CD4-positive, alpha-beta T cell (primary cell): ENCODE measurements around the gene SLC2A8. TPM values are rescaled to one million over a fixed set of nuclear protein-coding genes. Genes with fewer than 3 reads are reported as not detected.
A peak's percentile ranks its signal among the peaks of the same experiment; 100 is the strongest.

Experiments used
- ATAC-seq: fragments of 200-7000 bp; cut with Tn5 transposase; one replicate; pipeline ENCODE4 v1.10.0; 2022; ENCODE audit warnings: mild to moderate bottlenecking; ENCODE audit not compliant: poor library complexity
- CTCF ChIA-PET: fragments of 350-600 bp; sonication (Branson Sonifier 250); formaldehyde crosslinking; loops from one replicate; lab custom pipeline; 2021; ENCODE audit warnings: antibody characterized with exemption, inconsistent platforms; lab: Charles Lee
- POLR2A ChIA-PET: fragments of 350-600 bp; sonication (Branson Sonifier 250); formaldehyde crosslinking; loops from one replicate; lab custom pipeline; 2021; ENCODE audit warnings: antibody characterized with exemption, inconsistent platforms; lab: Charles Lee
- DNase-seq, 14 experiments: peaks; one replicate each; pipeline ENCODE4 v3.0.0-alpha.2; 2013 to 2020; ENCODE audit warnings: mixed read lengths in 2 of 14
- H3K27ac ChIP-seq, 2 donors: one replicate each; pipeline versions ENCODE4 v1.5.1 to v1.7.0; 2013; ENCODE audit warnings: low read length in 2 of 2, low read depth in 1 of 2, mild to moderate bottlenecking in 1 of 2
- H3K27me3 ChIP-seq, 2 experiments: 1 replicate in 1 of 2; 2 replicates in 1 of 2; pipeline versions ENCODE4 v1.6.1 to v1.7.0; 2013; ENCODE audit warnings: low read length in 2 of 2, control low read depth in 1 of 2, mild to moderate bottlenecking in 1 of 2, moderate library complexity in 1 of 2; ENCODE audit not compliant: insufficient read depth in 2 of 2, control insufficient read depth in 1 of 2
- H3K36me3 ChIP-seq: one replicate; pipeline ENCODE4 v1.6.1; 2013; ENCODE audit warnings: low read length, control low read depth; ENCODE audit not compliant: insufficient read depth
- H3K4me1 ChIP-seq: one replicate; pipeline ENCODE4 v1.6.1; 2013; ENCODE audit warnings: low read length, control low read depth; ENCODE audit not compliant: insufficient read depth
- H3K4me3 ChIP-seq: one replicate; pipeline ENCODE4 v1.5.1; 2013; ENCODE audit warnings: mild to moderate bottlenecking, low read length, moderate library complexity
- H3K9me3 ChIP-seq, 2 experiments: 1 replicate in 1 of 2; 2 replicates in 1 of 2; pipeline versions ENCODE4 v1.6.1 to v1.7.0; 2013; ENCODE audit warnings: low read length in 2 of 2, mild to moderate bottlenecking in 2 of 2, control low read depth in 1 of 2, moderate library complexity in 1 of 2; ENCODE audit not compliant: control insufficient read depth in 1 of 2, insufficient read depth in 1 of 2
- H3K27ac Mint-ChIP-seq: one replicate; pipeline ENCODE4 v1.8.0; 2020; ENCODE audit warnings: mixed read lengths
- H3K27me3 Mint-ChIP-seq: one replicate; pipeline ENCODE4 v1.8.0; 2021; ENCODE audit warnings: mixed read lengths
- H3K36me3 Mint-ChIP-seq: one replicate; pipeline ENCODE4 v1.8.0; 2021; ENCODE audit warnings: low read depth, mixed read lengths
- H3K4me1 Mint-ChIP-seq: one replicate; pipeline ENCODE4 v1.8.0; 2021; ENCODE audit warnings: low read depth, mixed read lengths
- H3K4me3 Mint-ChIP-seq: one replicate; pipeline ENCODE4 v1.8.0; 2020; ENCODE audit warnings: mild to moderate bottlenecking, mixed read lengths
- H3K9me3 Mint-ChIP-seq: one replicate; pipeline ENCODE4 v1.8.0; 2020; ENCODE audit warnings: mixed read lengths
- CTCF ChIP-seq: fragments of 200-600 bp; IDR thresholded peaks from one replicate; pipeline ENCODE4 v1.8.0; 2022; ENCODE audit warnings: antibody characterized with exemption, mild to moderate bottlenecking
- intact Hi-C, 2 experiments: fragments of 100-400 bp; cut with DNase I in 1 of 2; cut with micrococcal nuclease in 1 of 2; formaldehyde crosslinking; loops; one replicate each; pipeline versions ENCODE4 v1.15.1 to v1.9.0; 2023 to 2025; cut with DNase I, micrococcal nuclease
- total RNA-seq, 174 experiments: library from RNA in 2 of 174; stranded (reverse) in 2 of 174; gene quantifications; one replicate each; pipeline ENCODE4 v1.2.3 and lab custom pipeline; 2021 to 2026

The SLC2A8 gene
- total RNA-seq, 2 experiments from 2014 or later, result 1.6 to 1.8 TPM

- H3K36me3 ChIP-seq, result no peaks in the 10 kb centered on the region
- H3K9me3 ChIP-seq, result peaks cover 0 to 8% of the 10 kb centered on the region in 2 experiments
- peaks cover 86% of the 10 kb centered on the region for H3K27me3 Mint-ChIP-seq
- peak; percentile 96 for ATAC-seq
- peak; percentile 75 to 96 (median 82) for DNase-seq
- peaks cover 23% of the 10 kb centered on the region for H3K4me1 ChIP-seq
- H3K27ac Mint-ChIP-seq, result peak overlapping the region; percentile 37
- intact Hi-C loops, result loop anchor here (1.0 to 5.0 kb wide), 5 partner anchors 37 to 402 kb away; partner anchors contain the start of genes LRSAM1 (in 2 of the 2), RPL12 (in 2 of the 2) and ZNF79 (in 1 of the 2)
- no peaks in the 10 kb centered on the region for H3K36me3 Mint-ChIP-seq
- H3K4me1 Mint-ChIP-seq, result peaks cover 26% of the 10 kb centered on the region
- H3K27me3 ChIP-seq, result peaks cover 69 to 75% of the 10 kb centered on the region in 2 experiments
- no peaks in the 10 kb centered on the region for H3K9me3 Mint-ChIP-seq
- ChIA-PET POLR2A (interaction anchor here (0.6 to 2.5 kb wide), 13 partner anchors 9 to 1619 kb away, joined by 3 to 25 read pairs (median 4); partner anchors contain the start of genes LRSAM1, RPL12 and SLC2A8), CTCF (interaction anchor here (0.8 to 1.8 kb wide), 4 partner anchors 9 to 174 kb away, joined by 3 to 13 read pairs (median 4); partner anchors contain the start of genes LRSAM1, RPL12 and SLC2A8)
- H3K27ac ChIP-seq, result no peak overlapping the region
- H3K4me3 ChIP-seq, result no peak overlapping the region
- TF ChIP-seq CTCF, result no peak
- H3K4me3 Mint-ChIP-seq, result peak overlapping the region; percentile 42
These were observed 8.7 kb upstream of the SLC2A8 start for GRCh38 chr9:127388037-127388855.

- no peak for ATAC-seq
- POLR2A ChIA-PET, result interaction anchor here (0.7 to 2.5 kb wide), 7 partner anchors 8 to 1618 kb away, joined by 3 to 25 read pairs (median 5); partner anchors contain the start of genes LRSAM1, RPL12 and SLC2A8
- H3K4me3 ChIP-seq, result no peak overlapping the region
- peak in 2 of 14 experiments; percentile 23 to 27 for DNase-seq
- Mint-ChIP-seq H3K36me3 (no peaks in the 10 kb centered on the region), H3K4me1 (peaks cover 26% of the 10 kb centered on the region), H3K27me3 (peaks cover 86% of the 10 kb centered on the region), H3K27ac (peak overlapping the region; percentile 37), H3K9me3 (no peaks in the 10 kb centered on the region), H3K4me3 (peak overlapping the region; percentile 42)
- CTCF ChIA-PET, result interaction anchor here (0.8 to 1.8 kb wide), 4 partner anchors 8 to 174 kb away, joined by 3 to 13 read pairs (median 4); partner anchors contain the start of genes LRSAM1, RPL12 and SLC2A8
- H3K4me1 ChIP-seq, result peaks cover 23% of the 10 kb centered on the region
- no peaks in the 10 kb centered on the region for H3K36me3 ChIP-seq
- TF ChIP-seq CTCF, result no peak
- H3K9me3 ChIP-seq, result peaks cover 0 to 8% of the 10 kb centered on the region in 2 experiments
- H3K27me3 ChIP-seq, result peaks cover 66 to 75% of the 10 kb centered on the region in 2 experiments
- intact Hi-C loops, result loop anchor here (1.0 to 5.0 kb wide), 5 partner anchors 36 to 403 kb away; partner anchors contain the start of genes LRSAM1 (in 2 of the 2), RPL12 (in 2 of the 2) and ZNF79 (in 1 of the 2)
- H3K27ac ChIP-seq, result no peak overlapping the region
These were observed 8.1 kb upstream of the SLC2A8 start for GRCh38 chr9:127388856-127389238.

- no peak overlapping the region for H3K4me3 Mint-ChIP-seq
- peaks cover 26% of the 10 kb centered on the region for H3K4me1 Mint-ChIP-seq
- H3K4me1 ChIP-seq, result peaks cover 23% of the 10 kb centered on the region
- H3K36me3 ChIP-seq, result no peaks in the 10 kb centered on the region
- peaks cover 0 to 8% of the 10 kb centered on the region in 2 experiments for H3K9me3 ChIP-seq
- TF ChIP-seq CTCF, result no peak
- no peaks in the 10 kb centered on the region for H3K9me3 Mint-ChIP-seq
- H3K27me3 Mint-ChIP-seq, result peaks cover 86% of the 10 kb centered on the region
- ChIA-PET CTCF (no interaction called here), POLR2A (interaction anchor here (1.1 to 1.3 kb wide), 2 partner anchors 13 to 175 kb away, joined by 3 to 5 read pairs; no protein-coding TSS in a partner anchor)
- H3K36me3 Mint-ChIP-seq, result no peaks in the 10 kb centered on the region
- ATAC-seq (no peak), DNase-seq (no peak)
- no peak overlapping the region for H3K27ac Mint-ChIP-seq
- no peak overlapping the region for H3K27ac ChIP-seq
- intact Hi-C loops, result loop anchor here (2.0 to 5.0 kb wide), 4 partner anchors 35 to 402 kb away; partner anchors contain the start of genes LRSAM1 (in 2 of the 2), RPL12 (in 2 of the 2) and ZNF79 (in 1 of the 2)
- H3K27me3 ChIP-seq, result peaks cover 58 to 73% of the 10 kb centered on the region in 2 experiments
- H3K4me3 ChIP-seq, result no peak overlapping the region
These were observed 7.4 kb upstream of the SLC2A8 start for GRCh38 chr9:127389381-127390247.
